ENCODE measurements around the gene IL1RN.
A peak's percentile ranks its signal among the peaks of the same experiment; 100 is the strongest.

GRCh38 chr2:113080134-113080533, 47.3 kb upstream of the IL1RN start:
- TF ChIP-seq EZH2 (IDR thresholded peaks at IDR 0.05), result no peak
- TF ChIP-seq, protein P1, sequence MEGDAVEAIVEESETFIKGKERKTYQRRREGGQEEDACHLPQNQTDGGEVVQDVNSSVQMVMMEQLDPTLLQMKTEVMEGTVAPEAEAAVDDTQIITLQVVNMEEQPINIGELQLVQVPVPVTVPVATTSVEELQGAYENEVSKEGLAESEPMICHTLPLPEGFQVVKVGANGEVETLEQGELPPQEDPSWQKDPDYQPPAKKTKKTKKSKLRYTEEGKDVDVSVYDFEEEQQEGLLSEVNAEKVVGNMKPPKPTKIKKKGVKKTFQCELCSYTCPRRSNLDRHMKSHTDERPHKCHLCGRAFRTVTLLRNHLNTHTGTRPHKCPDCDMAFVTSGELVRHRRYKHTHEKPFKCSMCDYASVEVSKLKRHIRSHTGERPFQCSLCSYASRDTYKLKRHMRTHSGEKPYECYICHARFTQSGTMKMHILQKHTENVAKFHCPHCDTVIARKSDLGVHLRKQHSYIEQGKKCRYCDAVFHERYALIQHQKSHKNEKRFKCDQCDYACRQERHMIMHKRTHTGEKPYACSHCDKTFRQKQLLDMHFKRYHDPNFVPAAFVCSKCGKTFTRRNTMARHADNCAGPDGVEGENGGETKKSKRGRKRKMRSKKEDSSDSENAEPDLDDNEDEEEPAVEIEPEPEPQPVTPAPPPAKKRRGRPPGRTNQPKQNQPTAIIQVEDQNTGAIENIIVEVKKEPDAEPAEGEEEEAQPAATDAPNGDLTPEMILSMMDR (IDR thresholded peaks at IDR 0.05), result peak; percentile 78
- TF ChIP-seq EZH2phosphoT487 (IDR thresholded peaks at IDR 0.05), result no peak

Data from neural progenitor cell (in vitro differentiated cells).